HG02678 (cell line): ENCODE data around the gene SLC22A16.

ENCODE experiments used
- ATAC-seq: cut with Tn5 transposase; IDR thresholded peaks from one replicate; pipeline ENCODE4 v1.9.1; 2021; ENCODE audit warnings: mild to moderate bottlenecking, moderate library complexity; ENCODE audit not compliant: unreplicated experiment

The SLC22A16 gene

GRCh38 chr6:110408901-110409300 is 67.5 kb downstream of the SLC22A16 start:
- no peak for ATAC-seq

GRCh38 chr6:110404607-110405006 is 71.8 kb downstream of the SLC22A16 start:
- ATAC-seq = no peak

- ATAC-seq = no peak
These were observed 74.7 kb downstream of the SLC22A16 start for GRCh38 chr6:110401585-110402176.

GRCh38 chr6:110400208-110400607 is 76.2 kb downstream of the SLC22A16 start:
- ATAC-seq = no peak

GRCh38 chr6:110399219-110400071 is 77.0 kb downstream of the SLC22A16 start:
- no peak for ATAC-seq

- no peak for ATAC-seq
These were observed 77.6 kb downstream of the SLC22A16 start for GRCh38 chr6:110398778-110399177.

GRCh38 chr6:110395221-110395620 is 81.2 kb downstream of the SLC22A16 start:
- ATAC-seq = no peak

GRCh38 chr6:110394409-110394808 is 82.0 kb downstream of the SLC22A16 start:
- ATAC-seq = no peak

GRCh38 chr6:110392727-110393126 is 83.7 kb downstream of the SLC22A16 start:
- ATAC-seq = no peak

- ATAC-seq = no peak
These were observed 86.0 kb downstream of the SLC22A16 start for GRCh38 chr6:110390404-110390803.

GRCh38 chr6:110389689-110390382 is 86.6 kb downstream of the SLC22A16 start:
- ATAC-seq = no peak

GRCh38 chr6:110387986-110388385 is 88.4 kb downstream of the SLC22A16 start:
- no peak for ATAC-seq

- no peak for ATAC-seq
These were observed 91.0 kb downstream of the SLC22A16 start for GRCh38 chr6:110385458-110385863.

GRCh38 chr6:110378552-110378951 is 97.9 kb downstream of the SLC22A16 start:
- no peak for ATAC-seq
